ENCODE measurements around the gene PLAGL2.
"Not testable (repeated sequence)": the region's sequence is repeated elsewhere in the genome, so short reads cannot be mapped to it uniquely, and the experiment has no call there.

The PLAGL2 gene

DNA sequence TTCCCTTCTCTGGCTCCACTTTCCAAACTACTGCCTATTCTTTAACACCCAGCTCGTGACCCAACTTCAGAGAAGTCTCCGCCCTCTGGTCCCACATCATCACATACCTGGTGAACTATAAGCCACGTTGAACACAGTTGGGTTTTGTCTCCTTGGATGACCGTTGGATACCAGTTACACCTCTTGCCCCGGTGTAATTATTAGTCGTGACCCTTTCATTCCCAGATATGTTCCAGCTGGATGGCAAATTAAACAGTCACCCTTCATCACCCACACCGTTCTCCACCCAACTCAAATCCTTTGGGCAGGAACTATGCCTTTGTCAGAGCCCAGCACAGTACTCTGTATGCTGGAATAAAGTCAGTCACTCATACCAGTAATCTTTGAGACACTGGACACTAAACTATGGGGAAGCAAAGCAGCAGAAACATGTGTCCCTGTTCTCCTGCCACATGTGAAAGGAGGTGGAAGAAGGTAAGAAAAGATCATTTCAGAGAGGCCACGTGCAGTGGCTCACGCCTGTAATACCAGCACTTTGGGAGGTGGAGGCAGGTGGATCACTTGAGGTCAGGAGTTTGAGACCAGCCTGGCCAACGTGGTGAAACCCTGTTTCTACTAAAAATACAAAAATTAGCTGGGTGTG, 22.5 kb downstream of the PLAGL2 start:
- in situ Hi-C loops (cut with MboI; ENCODE audit: low sequenced_read_pairs, unreplicated experiment), result no loop called here
- DNase-seq (ENCODE audit: low spot score), result no peak
- TF ChIP-seq, protein P1, sequence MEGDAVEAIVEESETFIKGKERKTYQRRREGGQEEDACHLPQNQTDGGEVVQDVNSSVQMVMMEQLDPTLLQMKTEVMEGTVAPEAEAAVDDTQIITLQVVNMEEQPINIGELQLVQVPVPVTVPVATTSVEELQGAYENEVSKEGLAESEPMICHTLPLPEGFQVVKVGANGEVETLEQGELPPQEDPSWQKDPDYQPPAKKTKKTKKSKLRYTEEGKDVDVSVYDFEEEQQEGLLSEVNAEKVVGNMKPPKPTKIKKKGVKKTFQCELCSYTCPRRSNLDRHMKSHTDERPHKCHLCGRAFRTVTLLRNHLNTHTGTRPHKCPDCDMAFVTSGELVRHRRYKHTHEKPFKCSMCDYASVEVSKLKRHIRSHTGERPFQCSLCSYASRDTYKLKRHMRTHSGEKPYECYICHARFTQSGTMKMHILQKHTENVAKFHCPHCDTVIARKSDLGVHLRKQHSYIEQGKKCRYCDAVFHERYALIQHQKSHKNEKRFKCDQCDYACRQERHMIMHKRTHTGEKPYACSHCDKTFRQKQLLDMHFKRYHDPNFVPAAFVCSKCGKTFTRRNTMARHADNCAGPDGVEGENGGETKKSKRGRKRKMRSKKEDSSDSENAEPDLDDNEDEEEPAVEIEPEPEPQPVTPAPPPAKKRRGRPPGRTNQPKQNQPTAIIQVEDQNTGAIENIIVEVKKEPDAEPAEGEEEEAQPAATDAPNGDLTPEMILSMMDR (IDR thresholded peaks at IDR 0.05; ENCODE audit: borderline replicate concordance, control extremely low read depth, extremely low read depth, insufficient read depth, missing control alignments), result no peak

DNA sequence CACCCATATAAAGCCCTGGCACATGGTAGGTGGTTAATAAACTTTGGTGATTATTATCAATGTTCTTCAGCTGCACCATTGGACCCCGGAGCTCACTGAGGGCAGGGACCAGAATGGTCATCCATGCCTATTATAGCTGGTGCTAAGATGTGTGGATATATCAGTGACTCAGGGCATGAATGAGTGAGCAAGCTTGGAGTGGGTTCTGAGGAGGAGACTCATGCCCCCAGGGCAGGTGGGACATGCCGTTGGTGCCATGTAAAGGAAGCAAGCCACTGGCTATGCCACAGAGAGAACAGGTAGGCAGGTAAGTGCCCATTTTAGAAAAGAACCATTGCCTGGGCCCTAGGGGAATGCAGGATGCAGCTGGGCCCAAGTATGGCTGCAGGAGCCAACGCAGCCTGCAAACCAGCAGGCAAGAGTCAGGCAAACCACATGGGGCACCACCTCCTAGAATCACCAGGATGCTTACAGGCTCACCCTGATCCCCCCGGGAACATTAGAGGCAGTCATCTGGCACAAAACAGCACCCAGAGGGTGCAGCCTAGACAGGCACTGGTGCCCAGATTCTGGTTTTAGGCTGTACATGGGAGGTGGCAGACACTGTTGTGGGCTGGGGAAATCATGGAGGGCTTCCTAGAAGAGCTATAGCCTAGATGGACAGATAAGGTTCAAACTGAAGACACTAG, 23.5 kb downstream of the PLAGL2 start:
- TF ChIP-seq, protein P1 (IDR thresholded peaks at IDR 0.05; ENCODE audit: borderline replicate concordance, control extremely low read depth, extremely low read depth, insufficient read depth, missing control alignments), result no peak
- DNase-seq (ENCODE audit: low spot score), result no peak
- in situ Hi-C loops (cut with MboI; ENCODE audit: low sequenced_read_pairs, unreplicated experiment), result no loop called here

DNA sequence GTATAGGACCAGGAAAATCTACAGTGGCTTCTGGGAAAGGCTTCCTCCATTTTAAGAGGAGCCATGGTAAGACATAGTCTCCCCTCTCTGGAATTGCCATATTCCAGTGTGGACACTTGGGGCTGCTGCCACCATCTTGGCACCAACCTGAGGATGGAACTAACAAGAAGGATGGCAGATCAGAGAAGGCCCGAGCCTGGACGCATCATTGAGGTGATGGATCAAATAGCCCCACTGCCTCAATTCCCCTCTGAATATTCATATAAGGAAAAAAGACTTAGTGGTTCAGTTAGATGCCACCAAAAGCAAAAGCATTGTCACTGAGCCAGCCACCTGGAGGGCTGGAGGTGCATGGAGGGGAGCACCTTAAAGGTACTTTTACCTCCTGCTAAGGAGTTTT, 25.9 kb downstream of the PLAGL2 start:
- TF ChIP-seq, protein P1 (IDR thresholded peaks at IDR 0.05; ENCODE audit: borderline replicate concordance, control extremely low read depth, extremely low read depth, insufficient read depth, missing control alignments), result no peak
- in situ Hi-C loops (cut with MboI; ENCODE audit: low sequenced_read_pairs, unreplicated experiment), result no loop called here
- DNase-seq (ENCODE audit: low spot score), result no peak

- no peak for DNase-seq (ENCODE audit: low spot score)
- in situ Hi-C loops (cut with MboI; ENCODE audit: low sequenced_read_pairs, unreplicated experiment), result no loop called here
- TF ChIP-seq, protein P1 (IDR thresholded peaks at IDR 0.05; ENCODE audit: borderline replicate concordance, control extremely low read depth, extremely low read depth, insufficient read depth, missing control alignments), result no peak
These were observed 27.6 kb downstream of the PLAGL2 start for GRCh38 chr20:32179934-32180333.

- TF ChIP-seq, protein P1 (IDR thresholded peaks at IDR 0.05; ENCODE audit: borderline replicate concordance, control extremely low read depth, extremely low read depth, insufficient read depth, missing control alignments), result no peak
- no peak for DNase-seq (ENCODE audit: low spot score)
- in situ Hi-C loops (cut with MboI; ENCODE audit: low sequenced_read_pairs, unreplicated experiment), result no loop called here
These were observed 28.0 kb downstream of the PLAGL2 start for GRCh38 chr20:32179515-32179914.

GRCh38 chr20:32177696-32178095, 29.8 kb downstream of the PLAGL2 start:
- in situ Hi-C loops (cut with MboI; ENCODE audit: low sequenced_read_pairs, unreplicated experiment); DNase-seq (ENCODE audit: low spot score): not testable (repeated sequence)

DNA sequence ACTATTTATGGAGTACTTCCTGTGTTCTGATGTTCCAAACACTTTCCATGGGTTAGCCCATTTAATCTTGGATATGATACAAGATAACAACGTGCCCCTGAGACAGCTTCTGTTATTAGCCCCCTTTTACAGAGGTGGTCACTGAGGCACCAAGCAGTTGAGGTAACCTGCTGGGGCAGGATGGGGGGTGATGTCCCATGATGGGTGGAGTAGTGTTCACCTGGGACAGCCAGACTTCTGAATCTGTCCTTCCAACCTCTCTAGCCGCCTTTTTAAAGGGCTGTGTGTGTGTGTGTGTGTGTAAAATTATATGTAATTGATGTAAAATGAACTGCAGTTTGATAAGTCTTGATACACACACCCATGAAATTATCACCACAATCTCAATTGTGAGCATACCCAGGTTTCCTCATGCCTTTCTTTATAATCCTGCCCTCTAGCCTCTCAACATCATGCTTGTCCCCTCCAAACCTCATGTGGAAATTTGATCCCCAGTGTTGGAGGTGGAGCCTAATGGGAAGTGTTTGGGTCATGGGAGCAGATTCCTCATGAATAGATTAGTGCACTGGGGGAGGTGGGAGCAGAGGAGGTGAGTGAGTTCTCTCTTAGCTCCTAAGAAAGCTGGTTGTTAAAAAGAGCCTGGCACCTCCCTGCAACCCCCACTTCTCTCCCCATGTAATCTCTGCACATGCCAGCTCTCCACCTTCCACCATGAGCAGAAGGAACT, 39.2 kb downstream of the PLAGL2 start:
- DNase-seq (ENCODE audit: low spot score), result no peak
- in situ Hi-C loops (cut with MboI; ENCODE audit: low sequenced_read_pairs, unreplicated experiment), result no loop called here
- TF ChIP-seq, protein P1 (IDR thresholded peaks at IDR 0.05; ENCODE audit: borderline replicate concordance, control extremely low read depth, extremely low read depth, insufficient read depth, missing control alignments), result no peak

Measured in GM13976 (cell line).